Activated CD8-positive, alpha-beta T cell treated with anti-CD3 and anti-CD28 coated beads, Interleukin-2, amount 10 ng/mL, durations not matched to agents 7 days and 5 days (primary cell): ENCODE data around the gene ID2. TPM values are rescaled to one million over a fixed set of nuclear protein-coding genes. Genes with fewer than 3 reads are reported as not detected.

ENCODE experiments used
- ATAC-seq: fragments of 150-1000 bp; cut with Tn5 transposase; one replicate; pipeline ENCODE4 v1.10.0; 2021; ENCODE audit warnings: moderate library complexity
- CTCF ChIA-PET: fragments of 350-600 bp; sonication (Branson Sonifier 250); formaldehyde crosslinking; loops from one replicate; lab custom pipeline; 2021; ENCODE audit warnings: antibody characterized with exemption; lab: Charles Lee
- POLR2A ChIA-PET: fragments of 350-600 bp; sonication (Branson Sonifier 250); formaldehyde crosslinking; loops from one replicate; lab custom pipeline; 2021; ENCODE audit warnings: antibody characterized with exemption; lab: Charles Lee
- DNase-seq: peaks from one replicate; pipeline ENCODE4 v3.0.0-alpha.2; 2020
- H3K27ac Mint-ChIP-seq: one replicate; pipeline ENCODE4 v1.8.0; 2021; ENCODE audit warnings: mild to moderate bottlenecking, mixed read lengths
- H3K27me3 Mint-ChIP-seq: one replicate; pipeline ENCODE4 v1.8.0; 2021; ENCODE audit warnings: low read depth, mixed read lengths
- H3K36me3 Mint-ChIP-seq: one replicate; pipeline ENCODE4 v1.8.0; 2021; ENCODE audit warnings: low read depth, mixed read lengths
- H3K4me1 Mint-ChIP-seq: one replicate; pipeline ENCODE4 v1.8.0; 2021; ENCODE audit warnings: low read depth, mixed read lengths
- H3K4me3 Mint-ChIP-seq: one replicate; pipeline ENCODE4 v1.8.0; 2021; ENCODE audit warnings: mild to moderate bottlenecking, mixed read lengths
- H3K9me3 Mint-ChIP-seq: one replicate; pipeline ENCODE4 v1.8.0; 2022; ENCODE audit warnings: mixed read lengths; ENCODE audit not compliant: insufficient read depth
- total RNA-seq, 2 experiments: library from RNA; stranded (reverse); gene quantifications; one replicate each; pipeline ENCODE4 v1.2.3, GENCODE V29; 2021

ID2 gene
- total RNA-seq, 2 experiments from 2014 or later = 257 to 263 TPM

GRCh38 chr2:8693157-8693821 lies 11.4 kb downstream of the ID2 start:
- Mint-ChIP-seq H3K27me3 (peaks cover 25% of the 10 kb centered on the region), H3K9me3 (no peaks in the 10 kb centered on the region), H3K4me3 (no peak overlapping the region), H3K36me3 (no peaks in the 10 kb centered on the region), H3K4me1 (peaks cover 4% of the 10 kb centered on the region), H3K27ac (no peak overlapping the region)
- ATAC-seq (peak; percentile 76), DNase-seq (peak; percentile 60)
- ChIA-PET POLR2A (interaction anchor here (1.4 kb wide), 1 partner anchor 11 kb away, joined by 3 read pairs; the partner anchor contains the start of gene ID2), CTCF (interaction anchor here (0.6 to 2.2 kb wide), 17 partner anchors 9 to 1580 kb away, joined by 3 to 8 read pairs (median 4); no protein-coding TSS in a partner anchor)

- DNase-seq = no peak
- Mint-ChIP-seq H3K27me3 (peaks cover 22% of the 10 kb centered on the region), H3K9me3 (no peaks in the 10 kb centered on the region), H3K4me1 (peaks cover 4% of the 10 kb centered on the region), H3K36me3 (no peaks in the 10 kb centered on the region), H3K27ac (no peak overlapping the region), H3K4me3 (no peak overlapping the region)
- ATAC-seq = no peak
- POLR2A ChIA-PET = no interaction called here
- CTCF ChIA-PET = interaction anchor here (2.2 kb wide), 1 partner anchor 1267 kb away, joined by 5 read pairs; no protein-coding TSS in a partner anchor
These were observed 12.9 kb downstream of the ID2 start for GRCh38 chr2:8694737-8695136.

- H3K36me3 Mint-ChIP-seq = no peaks in the 10 kb centered on the region
- H3K27me3 Mint-ChIP-seq = peaks cover 8% of the 10 kb centered on the region
- no peak for DNase-seq
- ChIA-PET POLR2A (no interaction called here), CTCF (no interaction called here)
- no peak for ATAC-seq
- H3K4me1 Mint-ChIP-seq = peaks cover 4% of the 10 kb centered on the region
- no peak overlapping the region for H3K27ac Mint-ChIP-seq
- H3K9me3 Mint-ChIP-seq = no peaks in the 10 kb centered on the region
- H3K4me3 Mint-ChIP-seq = no peak overlapping the region
These were observed 15.3 kb downstream of the ID2 start for GRCh38 chr2:8697190-8697589.

- POLR2A ChIA-PET = no interaction called here
These were observed 18.0 kb downstream of the ID2 start for GRCh38 chr2:8699839-8700238.

GRCh38 chr2:8701681-8702379 lies 20.0 kb downstream of the ID2 start:
- Mint-ChIP-seq H3K27me3 (no peaks in the 10 kb centered on the region), H3K36me3 (no peaks in the 10 kb centered on the region), H3K9me3 (no peaks in the 10 kb centered on the region), H3K27ac (no peak overlapping the region), H3K4me1 (no peaks in the 10 kb centered on the region), H3K4me3 (no peak overlapping the region)
- CTCF ChIA-PET = interaction anchor here (1.2 to 2.1 kb wide), 2 partner anchors 9 to 60 kb away, joined by 3 to 8 read pairs; no protein-coding TSS in a partner anchor
- POLR2A ChIA-PET = interaction anchor here (0.6 kb wide), 1 partner anchor 157 kb away, joined by 4 read pairs; no protein-coding TSS in a partner anchor
- ATAC-seq = no peak
- no peak for DNase-seq

More at GRCh38 chr2:8699839-8700238, 18.0 kb downstream of the ID2 start:
- H3K27me3 Mint-ChIP-seq = no peaks in the 10 kb centered on the region
- no peaks in the 10 kb centered on the region for H3K4me1 Mint-ChIP-seq
- H3K36me3 Mint-ChIP-seq = no peaks in the 10 kb centered on the region
- ATAC-seq (no peak), DNase-seq (no peak)
- H3K4me3 Mint-ChIP-seq = no peak overlapping the region
- H3K9me3 Mint-ChIP-seq = no peaks in the 10 kb centered on the region
- H3K27ac Mint-ChIP-seq = no peak overlapping the region
- CTCF ChIA-PET = no interaction called here

GRCh38 chr2:8704906-8705305 lies 23.1 kb downstream of the ID2 start:
- ChIA-PET CTCF (no interaction called here), POLR2A (no interaction called here)
- no peak overlapping the region for H3K27ac Mint-ChIP-seq
- H3K27me3 Mint-ChIP-seq = no peaks in the 10 kb centered on the region
- DNase-seq (no peak), ATAC-seq (no peak)
- H3K9me3 Mint-ChIP-seq = no peaks in the 10 kb centered on the region
- H3K4me1 Mint-ChIP-seq = peaks cover 5% of the 10 kb centered on the region
- no peak overlapping the region for H3K4me3 Mint-ChIP-seq
- no peaks in the 10 kb centered on the region for H3K36me3 Mint-ChIP-seq

- DNase-seq (no peak), ATAC-seq (no peak)
- H3K36me3 Mint-ChIP-seq = no peaks in the 10 kb centered on the region
- no peak overlapping the region for H3K27ac Mint-ChIP-seq
- peaks cover 1% of the 10 kb centered on the region for H3K27me3 Mint-ChIP-seq
- POLR2A ChIA-PET = no interaction called here
- no peaks in the 10 kb centered on the region for H3K9me3 Mint-ChIP-seq
- H3K4me3 Mint-ChIP-seq = no peak overlapping the region
- CTCF ChIA-PET = no interaction called here
- peaks cover 5% of the 10 kb centered on the region for H3K4me1 Mint-ChIP-seq
These were observed 27.8 kb downstream of the ID2 start for GRCh38 chr2:8709611-8710010.

GRCh38 chr2:8710951-8711350 lies 29.1 kb downstream of the ID2 start:
- H3K4me3 Mint-ChIP-seq = no peak overlapping the region
- DNase-seq (no peak), ATAC-seq (no peak)
- ChIA-PET POLR2A (no interaction called here), CTCF (interaction anchor here (1.7 kb wide), 1 partner anchor 18 kb away, joined by 5 read pairs; no protein-coding TSS in a partner anchor)
- no peaks in the 10 kb centered on the region for H3K36me3 Mint-ChIP-seq
- peaks cover 2% of the 10 kb centered on the region for H3K27me3 Mint-ChIP-seq
- peaks cover 5% of the 10 kb centered on the region for H3K9me3 Mint-ChIP-seq
- peaks cover 5% of the 10 kb centered on the region for H3K4me1 Mint-ChIP-seq
- no peak overlapping the region for H3K27ac Mint-ChIP-seq

- H3K27ac Mint-ChIP-seq = no peak overlapping the region
- peaks cover 11% of the 10 kb centered on the region for H3K9me3 Mint-ChIP-seq
- no peaks in the 10 kb centered on the region for H3K4me1 Mint-ChIP-seq
- CTCF ChIA-PET = no interaction called here
- H3K4me3 Mint-ChIP-seq = no peak overlapping the region
- DNase-seq (no peak), ATAC-seq (no peak)
- peaks cover 8% of the 10 kb centered on the region for H3K27me3 Mint-ChIP-seq
- H3K36me3 Mint-ChIP-seq = peaks cover 2% of the 10 kb centered on the region
- POLR2A ChIA-PET = no interaction called here
These were observed 32.4 kb downstream of the ID2 start for GRCh38 chr2:8714283-8714682.

- DNase-seq (no peak), ATAC-seq (no peak)
- Mint-ChIP-seq H3K27me3 (peaks cover 8% of the 10 kb centered on the region), H3K27ac (no peak overlapping the region), H3K4me1 (no peaks in the 10 kb centered on the region), H3K9me3 (peaks cover 11% of the 10 kb centered on the region), H3K4me3 (no peak overlapping the region), H3K36me3 (peaks cover 2% of the 10 kb centered on the region)
- ChIA-PET POLR2A (no interaction called here), CTCF (no interaction called here)
These were observed 33.1 kb downstream of the ID2 start for GRCh38 chr2:8714971-8715370.

- H3K9me3 Mint-ChIP-seq = peaks cover 11% of the 10 kb centered on the region
These were observed 37.7 kb downstream of the ID2 start for GRCh38 chr2:8719528-8719927.

GRCh38 chr2:8720741-8721140 lies 38.9 kb downstream of the ID2 start:
- H3K4me1 Mint-ChIP-seq = no peaks in the 10 kb centered on the region
- ATAC-seq = no peak
- peaks cover 6% of the 10 kb centered on the region for H3K27me3 Mint-ChIP-seq
- H3K9me3 Mint-ChIP-seq = peaks cover 9% of the 10 kb centered on the region
- CTCF ChIA-PET = no interaction called here
- H3K27ac Mint-ChIP-seq = no peak overlapping the region
- POLR2A ChIA-PET = no interaction called here
- no peak for DNase-seq
- H3K4me3 Mint-ChIP-seq = no peak overlapping the region
- H3K36me3 Mint-ChIP-seq = peaks cover 2% of the 10 kb centered on the region

More at GRCh38 chr2:8719528-8719927, 37.7 kb downstream of the ID2 start:
- ATAC-seq (no peak), DNase-seq (no peak)
- peaks cover 8% of the 10 kb centered on the region for H3K27me3 Mint-ChIP-seq
- H3K36me3 Mint-ChIP-seq = peaks cover 2% of the 10 kb centered on the region
- POLR2A ChIA-PET = no interaction called here
- CTCF ChIA-PET = no interaction called here
- no peak overlapping the region for H3K27ac Mint-ChIP-seq
- H3K4me3 Mint-ChIP-seq = no peak overlapping the region
- H3K4me1 Mint-ChIP-seq = no peaks in the 10 kb centered on the region
